ENCODE results near the gene RSBN1L.

GRCh38 chr7:77746824-77747165 lies 50.5 kb downstream of the RSBN1L start:
- TF ChIP-seq POLR2A (IDR thresholded peaks at IDR 0.05; ENCODE audit: low read length) (no peak), PBX3 (IDR thresholded peaks at IDR 0.05) (no peak), RAD21 (conservative IDR thresholded peaks at IDR 0.05 in 1 of 2, IDR thresholded peaks at IDR 0.05 in 1 of 2) (no peak), HEYL (CRISPR knock-in tag; IDR thresholded peaks at IDR 0.05) (no peak), SMC3 (IDR thresholded peaks at IDR 0.05) (no peak), REST (IDR thresholded peaks at IDR 0.05) (no peak), ATOH8 (CRISPR knock-in tag; IDR thresholded peaks at IDR 0.05; ENCODE audit: low read depth) (no peak), CTCF (IDR thresholded peaks at IDR 0.05) (no peak)
